HG03354 (cell line): ENCODE measurements around the gene LRRC1.
A peak's percentile ranks its signal among the peaks of the same experiment; 100 is the strongest.

Experiments used
- ATAC-seq: cut with Tn5 transposase; IDR thresholded peaks from one replicate; pipeline ENCODE4 v1.9.1; 2021; ENCODE audit warnings: mild to moderate bottlenecking; ENCODE audit not compliant: unreplicated experiment, poor library complexity, severe bottlenecking

The LRRC1 gene

GRCh38 chr6:53868626-53869025 is 73.8 kb downstream of the LRRC1 start:
- ATAC-seq: no peak

DNA sequence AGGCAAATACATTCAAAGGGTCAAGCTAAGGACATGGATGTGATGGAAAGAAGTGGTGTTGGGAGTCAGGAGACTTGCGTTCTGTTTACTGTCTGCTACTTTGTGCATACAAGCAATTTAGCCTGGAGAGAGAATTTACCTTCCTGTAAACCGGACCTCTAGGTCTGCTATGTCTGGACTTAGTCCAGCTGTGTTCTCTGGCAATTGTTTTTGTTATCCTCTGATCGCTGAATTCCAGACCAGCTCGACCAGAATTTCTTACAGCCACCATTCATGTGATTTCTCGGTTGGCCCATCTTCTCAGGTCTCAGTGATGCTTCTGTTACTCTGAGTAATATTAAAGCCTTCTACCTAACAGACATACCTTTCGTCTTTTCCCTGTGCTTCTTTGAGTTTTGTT is 75.2 kb downstream of the LRRC1 start:
- ATAC-seq: no peak

DNA sequence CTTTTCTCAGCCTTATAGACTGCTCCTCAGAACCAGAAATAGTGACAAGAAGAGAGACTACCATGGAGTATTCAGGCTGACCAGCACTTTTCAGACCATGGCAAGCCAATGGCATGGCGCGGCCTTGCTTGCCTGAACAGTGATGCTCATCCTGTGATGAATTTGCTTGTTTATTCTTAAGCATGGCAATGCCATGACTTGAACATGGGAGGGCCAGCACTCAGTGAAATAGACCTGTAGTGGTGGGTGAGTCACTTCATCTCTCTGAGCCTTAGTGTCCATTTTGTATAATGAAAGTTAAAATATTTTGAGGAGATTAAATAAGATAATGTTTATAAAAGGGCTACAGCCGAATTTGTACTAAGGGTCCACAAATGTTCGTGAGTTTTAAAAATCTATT is 79.1 kb downstream of the LRRC1 start:
- no peak for ATAC-seq

DNA sequence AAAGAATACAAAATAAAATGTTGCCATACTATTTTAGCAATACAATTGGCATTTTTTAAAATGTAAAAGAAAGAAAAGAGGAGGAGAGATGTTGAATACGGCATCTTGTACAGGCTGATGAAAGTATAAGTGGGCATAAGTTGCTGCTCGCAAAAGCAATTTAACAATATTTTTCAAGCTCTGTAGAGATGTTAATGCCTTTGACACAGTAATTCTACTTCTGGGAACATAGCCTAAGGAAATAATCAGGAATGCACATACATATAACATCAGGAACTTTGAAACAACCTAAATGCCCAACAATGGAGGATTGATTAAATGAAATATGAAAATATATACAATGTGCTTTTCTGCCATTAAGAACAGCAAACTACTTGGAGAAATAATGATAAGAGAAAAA is 80.2 kb downstream of the LRRC1 start:
- no peak for ATAC-seq

- ATAC-seq: no peak
These were observed 82.3 kb downstream of the LRRC1 start for GRCh38 chr6:53877151-53877550.

- ATAC-seq: no peak
These were observed 84.0 kb downstream of the LRRC1 start for GRCh38 chr6:53878808-53879207.

DNA sequence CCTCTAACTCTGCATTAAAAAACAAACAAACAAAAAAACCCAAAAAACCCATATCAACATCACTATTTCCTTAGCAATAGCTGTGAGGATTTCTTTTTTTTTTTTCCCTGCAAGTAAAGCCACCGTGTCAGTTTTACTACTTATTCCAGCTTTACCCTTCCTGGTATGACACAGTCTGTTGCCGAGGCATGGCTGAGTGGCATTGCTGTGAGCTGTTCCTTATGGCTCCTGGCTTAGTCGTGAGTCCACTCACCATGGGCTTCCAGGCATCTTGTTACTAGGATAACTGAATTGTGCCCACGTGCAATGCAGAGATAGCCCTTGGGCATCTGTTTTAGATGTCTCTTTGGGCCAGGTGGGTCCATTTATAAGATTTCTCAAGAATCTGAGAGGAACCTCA is 84.8 kb downstream of the LRRC1 start:
- no peak for ATAC-seq

GRCh38 chr6:53887316-53887715 is 92.5 kb downstream of the LRRC1 start:
- no peak for ATAC-seq

DNA sequence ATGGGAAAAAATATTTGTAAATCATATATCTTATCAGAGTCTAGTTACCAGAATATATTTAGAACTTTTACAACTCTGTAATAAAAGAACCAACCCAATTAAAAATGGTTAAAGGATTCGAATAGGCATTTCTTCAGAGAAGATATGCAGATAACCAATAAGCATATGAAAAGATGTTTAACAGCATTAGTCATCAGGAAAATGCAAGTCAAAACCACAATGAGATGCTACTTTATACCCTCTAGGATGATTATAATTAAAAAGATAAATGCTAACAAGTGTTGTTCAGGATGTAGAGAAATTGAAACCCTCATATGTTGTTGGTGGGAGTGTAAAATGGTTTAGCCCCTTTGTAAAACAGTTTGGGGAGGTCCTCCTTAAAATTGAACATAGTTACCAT is 94.1 kb downstream of the LRRC1 start:
- ATAC-seq: no peak

- no peak for ATAC-seq
These were observed 94.6 kb downstream of the LRRC1 start for GRCh38 chr6:53889365-53889764.

GRCh38 chr6:53892707-53893106 is 97.9 kb downstream of the LRRC1 start:
- peak; percentile 83 for ATAC-seq

GRCh38 chr6:53894091-53894490 is 99.3 kb downstream of the LRRC1 start:
- peak; percentile 77 for ATAC-seq

- no peak for ATAC-seq
These were observed 101.4 kb downstream of the LRRC1 start for GRCh38 chr6:53896196-53896595.

GRCh38 chr6:53898026-53898795 is 103.4 kb downstream of the LRRC1 start:
- no peak for ATAC-seq

DNA sequence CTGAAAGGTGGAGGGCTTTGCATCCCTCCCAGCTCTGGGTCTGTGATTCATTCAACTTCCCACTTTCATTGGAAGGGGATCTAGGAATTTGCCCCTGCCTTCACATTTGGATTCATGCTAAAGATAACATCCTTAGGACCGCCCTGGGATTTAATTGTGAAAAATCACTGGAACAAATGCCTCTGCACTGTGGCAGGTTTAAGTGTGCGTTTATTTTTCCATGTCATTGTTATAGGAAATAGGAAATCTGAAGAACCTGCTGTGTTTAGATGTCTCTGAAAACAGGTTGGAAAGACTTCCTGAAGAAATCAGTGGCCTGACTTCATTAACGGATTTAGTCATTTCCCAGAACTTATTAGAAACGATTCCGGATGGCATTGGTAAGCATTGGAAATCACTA is 104.7 kb downstream of the LRRC1 start:
- no peak for ATAC-seq

DNA sequence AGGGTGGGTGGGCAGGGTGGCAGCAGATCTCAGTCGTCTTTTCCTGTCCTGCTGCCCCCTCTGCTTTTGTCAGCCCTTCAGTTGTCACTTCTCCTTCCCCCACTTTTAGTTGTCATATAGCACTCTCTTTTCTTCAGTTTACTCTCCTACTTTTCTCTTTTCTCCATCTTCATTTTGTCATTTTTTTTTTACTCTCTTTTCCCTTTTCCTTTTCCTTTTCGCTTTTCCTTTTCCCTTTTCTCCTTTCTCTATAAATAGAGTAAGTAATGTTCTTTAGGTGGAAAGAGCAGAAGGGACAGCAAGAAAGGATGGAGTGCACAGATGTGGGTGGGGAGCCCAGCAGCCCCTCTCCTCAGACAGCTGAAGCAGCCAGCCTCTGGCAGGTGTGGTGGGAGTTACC is 108.6 kb downstream of the LRRC1 start:
- no peak for ATAC-seq

- no peak for ATAC-seq
These were observed 111.3 kb downstream of the LRRC1 start for GRCh38 chr6:53906103-53906502.

DNA sequence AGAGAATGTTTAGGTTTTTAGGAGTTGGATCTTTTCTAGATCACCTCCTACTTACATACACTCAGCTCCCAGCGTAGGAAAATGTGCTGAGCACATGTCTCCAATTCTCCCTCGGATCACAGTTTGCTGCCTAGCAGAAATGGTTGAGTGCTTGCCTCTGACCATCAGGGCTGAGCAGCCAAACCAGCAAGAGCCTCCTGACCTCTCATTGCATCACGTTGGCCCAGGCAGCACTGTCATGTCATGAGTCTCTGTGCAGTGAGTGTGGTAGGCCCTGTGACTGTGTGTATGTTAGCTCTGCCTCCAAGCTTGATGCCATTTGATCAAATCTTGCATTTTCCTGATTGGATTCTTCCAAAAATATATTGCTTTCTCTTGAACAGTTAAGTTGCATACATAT is 112.0 kb downstream of the LRRC1 start:
- no peak for ATAC-seq

DNA sequence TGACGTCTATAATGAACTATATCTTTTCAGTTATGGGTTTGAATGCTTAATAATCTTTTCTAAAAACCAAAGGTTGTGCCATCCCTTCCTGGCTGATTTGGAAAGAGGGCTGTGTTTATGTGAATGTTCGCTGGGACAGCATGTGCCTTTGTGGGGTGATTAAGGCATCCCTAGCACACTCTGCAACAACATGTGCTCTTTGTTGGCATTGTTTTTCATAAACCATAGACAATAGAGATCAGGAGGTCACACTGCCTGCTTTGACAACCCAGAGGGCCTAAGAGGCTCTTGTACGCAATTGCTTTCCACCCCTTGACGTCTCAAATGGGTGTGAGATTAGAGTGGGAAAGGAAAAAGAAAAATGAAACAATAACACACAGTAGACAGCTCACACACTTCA is 116.0 kb downstream of the LRRC1 start:
- no peak for ATAC-seq

DNA sequence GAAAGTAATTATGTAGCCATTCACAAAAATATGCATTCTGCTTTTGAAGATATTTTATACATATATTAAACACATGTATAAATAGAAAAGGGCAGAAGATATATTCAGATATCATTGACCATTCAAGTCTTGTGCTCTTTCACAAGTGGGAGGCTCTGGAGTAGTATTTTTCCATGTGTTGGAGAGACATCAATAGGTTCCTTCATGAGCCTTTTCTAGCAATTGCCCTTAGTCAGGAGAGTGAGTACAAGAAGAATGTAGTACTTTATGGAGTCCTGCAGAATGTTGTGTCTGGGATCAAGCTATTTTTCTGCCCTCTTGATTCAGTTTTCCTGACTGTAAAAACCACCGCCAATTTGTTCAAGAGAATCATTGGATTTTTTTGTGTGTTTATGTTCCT is 117.9 kb downstream of the LRRC1 start:
- ATAC-seq: no peak

DNA sequence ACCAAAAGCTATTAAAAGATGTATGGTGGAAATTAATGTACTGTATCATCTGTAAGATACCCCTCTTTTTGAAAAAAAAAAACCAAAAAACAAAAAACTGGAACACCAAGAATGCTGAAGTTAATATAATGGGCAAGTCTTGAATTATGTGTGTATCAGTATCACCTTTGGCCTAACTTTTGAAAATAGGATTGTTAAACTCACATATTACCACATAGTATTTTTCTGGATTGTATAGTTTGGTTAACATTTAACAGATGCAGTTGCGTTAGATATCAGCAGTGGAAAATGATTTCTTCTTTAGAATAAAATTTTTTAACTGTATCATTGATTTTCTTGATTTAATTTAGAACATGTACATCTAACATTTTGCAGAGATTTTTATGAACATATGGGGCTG is 118.5 kb downstream of the LRRC1 start:
- ATAC-seq: no peak

GRCh38 chr6:53915026-53915691 is 120.4 kb downstream of the LRRC1 start:
- ATAC-seq: no peak
